ENCODE results near the gene HOXB5. TPM values are rescaled to one million over a fixed set of nuclear protein-coding genes. Genes with fewer than 3 reads are reported as not detected.

The HOXB5 gene
- total and polyA plus RNA-seq, 2 donors (not counting 1 experiment from before 2014, with no cell fraction given): not detected

DNA sequence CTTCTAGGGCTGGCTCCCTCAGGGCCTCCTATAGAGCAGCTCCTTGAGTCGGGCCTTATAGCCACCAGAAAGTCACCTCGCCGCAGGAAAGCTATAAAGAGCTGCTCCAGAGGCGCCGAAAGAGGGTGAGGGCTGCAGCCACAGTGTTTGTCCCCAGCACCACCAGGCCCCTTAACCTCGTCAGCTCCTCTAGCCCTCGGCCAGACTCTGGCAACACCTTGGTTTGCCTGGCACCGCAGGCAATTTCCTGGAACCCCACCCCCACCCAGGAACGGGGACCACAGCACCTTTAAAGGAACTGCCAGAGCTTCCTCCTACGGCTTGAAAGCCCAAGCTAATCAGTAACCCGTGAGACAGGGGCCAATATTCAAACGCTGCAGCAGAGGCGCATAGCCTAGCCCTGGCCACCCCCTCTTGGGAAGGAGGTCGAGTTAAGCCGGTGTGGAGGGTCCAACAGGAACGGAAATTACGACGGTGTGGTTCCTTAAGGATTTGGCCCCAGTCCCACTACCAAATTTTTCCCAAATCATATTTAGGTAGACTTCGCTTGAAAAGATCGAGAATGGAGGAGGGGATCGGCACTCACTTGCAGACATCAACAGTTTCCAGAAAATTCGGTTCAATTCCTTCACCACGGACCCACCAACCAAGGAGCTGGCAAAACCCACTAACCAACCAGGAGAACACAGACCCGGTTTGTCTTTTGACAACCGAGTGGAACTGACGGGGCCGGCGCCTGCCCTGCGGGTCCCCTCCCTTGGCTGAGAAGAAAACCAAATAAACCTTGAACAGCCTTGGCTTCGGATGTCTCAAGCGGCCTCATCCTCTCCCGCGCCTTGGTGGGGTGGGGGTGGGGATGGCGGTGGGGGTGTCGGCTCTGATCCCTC is 8.2 kb upstream of the HOXB5 start:
- DNase-seq: no peak
- H4K20me1 ChIP-seq (ENCODE audit: control insufficient read depth, insufficient read depth, low read length, poor library complexity, severe bottlenecking): peaks cover 6% of the 10 kb centered on the region
- WGBS (ENCODE audit: insufficient coverage): 50% methylated on average over 23 of the region's 35 CpGs
- Mint-ChIP-seq H3K27ac (no peak overlapping the region), H3K4me3 (no peak overlapping the region), H3K27me3 (peaks cover 80% of the 10 kb centered on the region), H3K9me3 (ENCODE audit: insufficient read depth) (no peaks in the 10 kb centered on the region), H3K4me1 (peaks cover 25% of the 10 kb centered on the region)
- intact Hi-C loops (cut with micrococcal nuclease): no loop called here
- H3K4me2 ChIP-seq (replicated peaks; ENCODE audit: low read depth, low read length, poor library complexity, severe bottlenecking): peak overlapping the region; percentile 63
- H3K27me3 ChIP-seq (replicated peaks in 1 of 4; ENCODE audit: control extremely low read depth in 1 of 4, control insufficient read depth in 3 of 4, insufficient read depth in 4 of 4, low read length in 3 of 4): peaks cover under 1 to 98% (median 76%) of the 10 kb centered on the region in 4 experiments
- no peaks in the 10 kb centered on the region for H3K36me3 ChIP-seq (replicated peaks in 1 of 2; ENCODE audit: control extremely low read depth in 1 of 2, control insufficient read depth in 1 of 2, extremely low read depth in 1 of 2, insufficient read depth in 2 of 2, low read length in 1 of 2)
- CTCF ChIA-PET: interaction anchor here (0.6 to 1.7 kb wide), 13 partner anchors 8 to 306 kb away, joined by 3 to 6 read pairs (median 4); no protein-coding TSS in a partner anchor
- ATAC-seq (ENCODE audit: low read depth): no peak
- H3K27ac ChIP-seq (ENCODE audit: low read length in 2 of 2): no peak overlapping the region
- POLR2A ChIA-PET: interaction anchor here (0.6 kb wide), 1 partner anchor 385 kb away, joined by 12 read pairs; no protein-coding TSS in a partner anchor
- H3K9ac ChIP-seq (ENCODE audit: low read length): no peak overlapping the region
- peaks cover 24 to 31% of the 10 kb centered on the region in 2 donors for H3K4me1 ChIP-seq (ENCODE audit: control insufficient read depth in 2 of 2, insufficient read depth in 2 of 2, low read length in 2 of 2)
- TF ChIP-seq EZH2 (IDR thresholded peaks at IDR 0.05; ENCODE audit: borderline replicate concordance, insufficient read depth, low read depth, low read length, poor library complexity, severe bottlenecking): no peak
- TF ChIP-seq, protein P1, sequence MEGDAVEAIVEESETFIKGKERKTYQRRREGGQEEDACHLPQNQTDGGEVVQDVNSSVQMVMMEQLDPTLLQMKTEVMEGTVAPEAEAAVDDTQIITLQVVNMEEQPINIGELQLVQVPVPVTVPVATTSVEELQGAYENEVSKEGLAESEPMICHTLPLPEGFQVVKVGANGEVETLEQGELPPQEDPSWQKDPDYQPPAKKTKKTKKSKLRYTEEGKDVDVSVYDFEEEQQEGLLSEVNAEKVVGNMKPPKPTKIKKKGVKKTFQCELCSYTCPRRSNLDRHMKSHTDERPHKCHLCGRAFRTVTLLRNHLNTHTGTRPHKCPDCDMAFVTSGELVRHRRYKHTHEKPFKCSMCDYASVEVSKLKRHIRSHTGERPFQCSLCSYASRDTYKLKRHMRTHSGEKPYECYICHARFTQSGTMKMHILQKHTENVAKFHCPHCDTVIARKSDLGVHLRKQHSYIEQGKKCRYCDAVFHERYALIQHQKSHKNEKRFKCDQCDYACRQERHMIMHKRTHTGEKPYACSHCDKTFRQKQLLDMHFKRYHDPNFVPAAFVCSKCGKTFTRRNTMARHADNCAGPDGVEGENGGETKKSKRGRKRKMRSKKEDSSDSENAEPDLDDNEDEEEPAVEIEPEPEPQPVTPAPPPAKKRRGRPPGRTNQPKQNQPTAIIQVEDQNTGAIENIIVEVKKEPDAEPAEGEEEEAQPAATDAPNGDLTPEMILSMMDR (IDR thresholded peaks at IDR 0.05): no peak
- no peak overlapping the region for H2AFZ ChIP-seq (ENCODE audit: insufficient read depth, low read depth, low read length, poor library complexity, severe bottlenecking)
- peaks cover 0 to 28% (median 0%) of the 10 kb centered on the region in 3 donors for H3K9me3 ChIP-seq (ENCODE audit: control extremely low read depth in 1 of 3, control insufficient read depth in 2 of 3, insufficient read depth in 1 of 3, low read length in 2 of 3)
- H3K4me3 ChIP-seq (ENCODE audit: control extremely low read depth in 1 of 5, extremely low read depth in 1 of 5, insufficient read depth in 1 of 5, low read depth in 2 of 5, low read length in 4 of 5): no peak overlapping the region
- H3K79me2 ChIP-seq (ENCODE audit: control insufficient read depth, insufficient read depth, low read length): no peaks in the 10 kb centered on the region

DNA sequence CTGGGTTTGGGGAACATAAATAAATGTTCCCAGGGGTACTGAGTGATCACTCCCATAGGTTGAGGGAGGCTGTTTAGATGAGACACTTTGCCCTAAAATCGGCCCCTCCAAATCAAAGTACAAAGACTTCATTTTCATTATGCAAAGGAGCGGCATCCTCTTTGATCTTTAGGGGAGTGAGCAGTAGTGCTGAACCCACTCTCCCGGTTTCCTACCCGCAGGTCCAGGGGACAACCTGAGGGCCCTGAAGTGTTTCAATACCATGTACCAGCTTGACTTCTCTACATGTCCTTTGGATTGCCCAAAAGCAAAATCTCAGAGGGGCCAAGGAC is 7.6 kb upstream of the HOXB5 start:
- ATAC-seq (ENCODE audit: low read depth) (no peak), DNase-seq (no peak)
- H4K20me1 ChIP-seq (ENCODE audit: control insufficient read depth, insufficient read depth, low read length, poor library complexity, severe bottlenecking): peaks cover 8% of the 10 kb centered on the region
- TF ChIP-seq EZH2 (IDR thresholded peaks at IDR 0.05; ENCODE audit: borderline replicate concordance, insufficient read depth, low read depth, low read length, poor library complexity, severe bottlenecking): no peak
- ChIA-PET CTCF (interaction anchor here (0.6 to 1.7 kb wide), 12 partner anchors 9 to 305 kb away, joined by 3 to 6 read pairs (median 4); no protein-coding TSS in a partner anchor), POLR2A (no interaction called here)
- no peaks in the 10 kb centered on the region for H3K36me3 ChIP-seq (replicated peaks in 1 of 2; ENCODE audit: control extremely low read depth in 1 of 2, control insufficient read depth in 1 of 2, extremely low read depth in 1 of 2, insufficient read depth in 2 of 2, low read length in 1 of 2)
- H3K27me3 ChIP-seq (replicated peaks in 1 of 4; ENCODE audit: control extremely low read depth in 1 of 4, control insufficient read depth in 3 of 4, insufficient read depth in 4 of 4, low read length in 3 of 4): peaks cover 0 to 100% (median 75%) of the 10 kb centered on the region in 4 experiments
- H2AFZ ChIP-seq (ENCODE audit: insufficient read depth, low read depth, low read length, poor library complexity, severe bottlenecking): no peak overlapping the region
- peaks cover 31% of the 10 kb centered on the region for H3K4me1 Mint-ChIP-seq
- H3K27me3 Mint-ChIP-seq: peaks cover 81% of the 10 kb centered on the region
- WGBS (ENCODE audit: insufficient coverage): 83% methylated on average over 3 of the region's 4 CpGs
- no peak overlapping the region for H3K4me2 ChIP-seq (replicated peaks; ENCODE audit: low read depth, low read length, poor library complexity, severe bottlenecking)
- no peak overlapping the region for H3K27ac Mint-ChIP-seq
- H3K9me3 ChIP-seq (ENCODE audit: control extremely low read depth in 1 of 3, control insufficient read depth in 2 of 3, insufficient read depth in 1 of 3, low read length in 2 of 3): peaks cover 0 to 34% (median 0%) of the 10 kb centered on the region in 3 donors
- intact Hi-C loops (cut with micrococcal nuclease): no loop called here
- H3K79me2 ChIP-seq (ENCODE audit: control insufficient read depth, insufficient read depth, low read length): no peaks in the 10 kb centered on the region
- H3K9me3 Mint-ChIP-seq (ENCODE audit: insufficient read depth): no peaks in the 10 kb centered on the region
- peaks cover 30 to 37% of the 10 kb centered on the region in 2 donors for H3K4me1 ChIP-seq (ENCODE audit: control insufficient read depth in 2 of 2, insufficient read depth in 2 of 2, low read length in 2 of 2)
- H3K4me3 ChIP-seq (ENCODE audit: control extremely low read depth in 1 of 5, extremely low read depth in 1 of 5, insufficient read depth in 1 of 5, low read depth in 2 of 5, low read length in 4 of 5): no peak overlapping the region
- no peak overlapping the region for H3K9ac ChIP-seq (ENCODE audit: low read length)
- no peak overlapping the region for H3K27ac ChIP-seq (ENCODE audit: low read length in 2 of 2)
- H3K4me3 Mint-ChIP-seq: no peak overlapping the region
